Daoy (cell line): ENCODE data around the gene IZUMO4. TPM values are rescaled to one million over a fixed set of nuclear protein-coding genes. Genes with fewer than 3 reads are reported as not detected.
"Not testable (repeated sequence)": the region's sequence is repeated elsewhere in the genome, so short reads cannot be mapped to it uniquely, and the experiment has no call there.

Experiments
- DNase-seq: peaks from one replicate; pipeline ENCODE4 v3.0.0-alpha.2; 2015; ENCODE audit warnings: low read depth
- total RNA-seq: library from RNA; depleted of rRNA; stranded (reverse); fragments of >200 nt; shearing (Covaris generic); gene quantifications from 2 replicates; pipeline ENCODE4 v1.2.3, GENCODE V29; 2014

Gene IZUMO4
- total RNA-seq, 1 experiment from 2014 or later = not detected

GRCh38 chr19:2081873-2082810 is 14.6 kb upstream of the IZUMO4 start:
- DNase-seq = no peak

DNA sequence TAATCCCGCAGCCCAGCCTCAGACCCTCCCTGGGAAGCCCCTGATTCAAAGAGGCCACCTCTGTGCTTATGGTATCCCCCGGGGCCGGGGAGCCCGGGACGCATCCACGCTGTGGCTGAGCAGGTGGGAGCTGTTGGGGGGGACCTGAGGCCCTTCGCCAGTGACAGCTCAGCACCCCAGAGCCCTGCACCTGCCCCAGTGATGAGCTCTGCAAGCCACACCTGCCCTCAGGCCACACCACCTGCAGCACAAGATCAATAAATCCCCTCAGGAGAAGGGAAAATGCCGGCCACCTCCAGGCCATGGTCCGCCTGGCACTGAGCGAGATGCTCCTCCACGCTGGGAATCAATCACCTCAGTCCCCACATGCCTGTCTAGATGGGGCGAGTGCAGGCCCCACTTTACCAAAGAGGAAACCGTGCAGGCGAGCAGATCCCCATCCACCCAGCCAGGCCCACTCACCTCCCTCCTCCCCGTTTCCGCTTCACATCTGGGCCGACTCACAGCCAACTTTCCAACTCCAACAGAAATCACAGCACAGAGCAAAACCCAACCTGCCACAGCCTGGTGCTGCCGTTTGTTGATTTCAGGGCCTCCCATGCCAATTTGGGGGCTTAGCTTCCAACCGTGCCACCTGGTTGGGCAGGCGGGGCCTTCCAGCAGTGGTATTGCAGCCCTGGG is 13.4 kb upstream of the IZUMO4 start:
- no peak for DNase-seq

- peak; percentile 81 for DNase-seq
Measured at GRCh38 chr19:2084993-2085720, 11.6 kb upstream of the IZUMO4 start.

GRCh38 chr19:2086695-2087620 is 9.8 kb upstream of the IZUMO4 start:
- not testable (repeated sequence) for DNase-seq

DNA sequence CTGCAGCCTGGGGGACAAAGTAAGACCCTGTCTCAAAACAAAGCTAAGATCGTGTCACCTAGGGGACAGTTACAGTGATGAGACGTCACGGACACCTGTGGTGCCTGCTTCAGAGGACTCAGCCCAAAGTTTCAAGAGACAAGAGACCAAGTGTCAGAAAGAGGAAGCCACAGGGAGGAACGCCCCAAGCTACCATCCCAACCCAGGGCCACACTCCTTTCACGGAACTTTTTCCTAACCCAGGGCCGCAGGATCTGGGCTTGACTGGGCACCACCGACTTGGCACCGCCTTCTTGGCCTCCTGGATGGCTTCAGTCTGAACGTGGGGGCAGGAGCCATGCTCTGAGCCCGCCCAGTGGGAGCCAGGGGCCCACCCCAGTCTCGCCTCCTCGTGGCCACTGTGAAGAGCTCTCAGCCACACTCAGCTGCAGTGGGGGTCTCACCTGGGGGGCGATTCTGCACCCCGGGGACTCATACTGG is 9.1 kb upstream of the IZUMO4 start:
- no peak for DNase-seq

- peak; percentile 50 for DNase-seq
Measured at GRCh38 chr19:2089001-2089711, 7.6 kb upstream of the IZUMO4 start.

DNA sequence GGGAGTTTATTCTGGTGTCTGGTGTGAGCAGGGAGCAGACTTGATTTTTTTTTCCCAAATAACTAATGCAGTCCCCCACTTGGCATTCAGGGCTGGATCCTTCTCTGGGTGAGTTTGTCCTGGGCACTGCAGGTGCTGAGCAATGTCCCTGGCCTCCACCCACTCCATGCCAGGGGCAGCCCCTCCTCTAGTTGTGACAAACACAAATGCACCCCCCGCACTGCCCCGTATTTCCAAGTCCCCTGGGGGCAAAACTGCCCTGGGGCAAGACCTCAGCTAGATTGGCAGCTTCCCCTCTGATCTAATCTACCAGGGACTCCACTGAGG is 7.0 kb upstream of the IZUMO4 start:
- no peak for DNase-seq

DNA sequence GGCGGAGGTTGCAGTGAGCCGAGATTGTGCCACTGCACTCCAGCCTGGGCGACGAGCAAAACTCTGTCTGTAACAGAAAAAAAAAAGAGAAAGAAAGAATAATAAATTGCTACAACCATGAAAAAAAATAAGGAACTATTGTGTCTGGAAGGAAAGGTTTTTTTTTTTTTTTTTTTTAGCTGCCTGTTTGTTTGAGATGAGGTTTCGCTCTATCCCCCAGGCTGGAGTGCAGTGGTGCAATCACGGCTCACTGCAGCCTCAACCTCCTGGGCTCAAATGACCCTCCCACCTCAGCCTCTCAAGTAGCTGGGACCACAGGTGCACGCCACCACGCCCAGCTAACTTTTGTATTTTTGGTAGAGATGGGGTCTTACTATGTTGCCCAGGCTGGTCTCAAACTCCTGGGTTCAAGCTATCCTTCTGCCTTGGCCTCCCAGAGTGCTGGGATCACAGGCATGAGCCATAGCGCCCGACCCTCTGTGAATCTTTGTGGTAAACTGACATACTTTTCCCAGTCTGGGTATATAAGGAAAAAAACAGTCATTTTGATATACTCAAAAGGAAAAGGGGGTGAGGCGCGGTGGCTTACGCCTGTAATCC is 4.7 kb upstream of the IZUMO4 start:
- not testable (repeated sequence) for DNase-seq

DNA sequence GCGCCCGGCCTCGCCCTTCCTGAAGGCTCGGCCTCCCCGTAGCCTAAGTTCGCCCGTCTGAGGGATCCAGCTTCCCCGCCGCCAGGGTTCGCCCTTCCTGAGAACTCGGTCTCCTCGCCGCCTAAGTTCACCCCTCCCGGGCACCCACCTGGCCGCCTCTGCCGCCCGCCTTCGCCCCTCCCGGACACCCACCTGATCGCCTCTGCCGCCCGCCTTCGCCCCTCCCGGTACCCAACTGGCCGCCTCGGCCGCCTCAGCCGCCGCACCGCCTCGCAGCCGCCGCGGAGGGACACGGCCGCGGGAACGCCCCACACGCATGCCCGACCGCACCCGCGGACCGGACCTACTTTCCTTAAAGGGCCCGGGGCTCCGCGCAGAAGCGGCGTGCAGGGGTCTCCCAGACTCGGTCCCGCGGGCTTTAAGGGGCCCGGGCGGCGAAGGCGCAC is 658 bp upstream of the IZUMO4 start, which contains the start of gene MOB3A:
TSS of gene MOB3A (minus strand) at position 293 of the 446 bp plus-strand sequence. CDS start 17,766 bp downstream, outside the sequence.
- peak; percentile 94 for DNase-seq

GRCh38 chr19:2097203-2097885 is 629 bp downstream of the IZUMO4 start:
- no peak for DNase-seq

- DNase-seq = no peak
Measured at GRCh38 chr19:2097886-2098327, 1.2 kb downstream of the IZUMO4 start.

DNA sequence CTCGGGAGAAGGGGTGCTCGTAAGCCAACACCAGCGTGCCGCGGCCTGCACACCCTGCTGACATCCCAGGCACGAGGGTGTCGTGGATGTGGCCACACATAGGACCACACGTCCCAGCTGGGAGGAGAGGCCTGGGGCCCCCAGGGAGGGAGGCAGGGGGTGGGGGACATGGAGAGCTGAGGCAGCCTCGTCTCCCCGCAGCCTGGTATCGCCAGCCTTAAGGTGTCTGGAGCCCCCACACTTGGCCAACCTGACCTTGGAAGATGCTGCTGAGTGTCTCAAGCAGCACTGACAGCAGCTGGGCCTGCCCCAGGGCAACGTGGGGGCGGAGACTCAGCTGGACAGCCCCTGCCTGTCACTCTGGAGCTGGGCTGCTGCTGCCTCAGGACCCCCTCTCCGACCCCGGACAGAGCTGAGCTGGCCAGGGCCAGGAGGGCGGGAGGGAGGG is 2.4 kb downstream of the IZUMO4 start:
- no peak for DNase-seq

GRCh38 chr19:2099937-2100718 is 3.4 kb downstream of the IZUMO4 start:
- no peak for DNase-seq

- DNase-seq = no peak
Measured at GRCh38 chr19:2100719-2101061, 4.0 kb downstream of the IZUMO4 start.

DNA sequence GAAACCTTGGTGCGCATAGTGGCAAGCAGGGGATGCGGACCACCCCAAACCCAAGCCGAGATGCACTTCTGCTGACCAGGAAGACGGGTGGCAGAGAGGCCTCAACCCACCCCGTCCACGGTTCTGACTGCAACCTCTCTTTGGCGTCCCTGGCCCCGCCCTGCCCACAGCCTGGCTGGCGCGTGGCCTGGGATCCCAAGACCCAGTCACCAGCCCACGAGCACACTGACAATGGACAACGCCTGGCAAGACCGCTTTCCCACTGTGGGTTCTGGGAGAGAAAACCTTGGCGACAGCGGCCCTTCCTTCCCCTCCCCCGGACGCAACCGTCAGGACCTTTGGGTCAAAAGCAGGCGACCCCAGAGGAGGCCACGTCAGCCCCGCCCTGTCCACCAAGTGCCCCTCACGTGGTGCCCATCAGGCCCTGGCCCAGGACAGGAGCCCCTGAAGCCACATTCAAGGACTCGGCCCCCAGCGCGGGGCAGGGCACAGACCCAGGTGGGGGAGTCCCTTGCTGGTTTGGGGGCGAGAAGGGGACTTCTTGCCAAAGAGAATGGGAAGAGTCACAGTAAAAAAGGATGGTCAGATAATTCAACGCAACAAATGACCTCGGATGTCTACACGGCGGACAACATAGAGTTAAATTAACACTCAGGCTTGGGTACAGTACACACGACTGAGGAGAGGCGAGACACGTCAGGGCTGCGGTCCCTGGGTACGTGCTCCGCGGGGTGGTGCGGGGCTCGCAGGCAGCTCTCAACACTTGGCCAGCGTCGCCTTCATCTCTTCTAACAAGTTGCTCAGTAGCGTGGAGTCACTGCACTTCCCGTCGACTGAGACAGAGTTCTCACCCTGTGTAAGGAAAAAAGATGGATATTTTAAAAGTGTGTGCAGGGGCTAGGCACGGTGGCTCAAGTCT is 5.0 kb downstream of the IZUMO4 start:
- DNase-seq = no peak

GRCh38 chr19:2103045-2103707 is 6.5 kb downstream of the IZUMO4 start:
- no peak for DNase-seq
